ENCODE measurements around the gene GPR27.

The GPR27 gene, protein sequence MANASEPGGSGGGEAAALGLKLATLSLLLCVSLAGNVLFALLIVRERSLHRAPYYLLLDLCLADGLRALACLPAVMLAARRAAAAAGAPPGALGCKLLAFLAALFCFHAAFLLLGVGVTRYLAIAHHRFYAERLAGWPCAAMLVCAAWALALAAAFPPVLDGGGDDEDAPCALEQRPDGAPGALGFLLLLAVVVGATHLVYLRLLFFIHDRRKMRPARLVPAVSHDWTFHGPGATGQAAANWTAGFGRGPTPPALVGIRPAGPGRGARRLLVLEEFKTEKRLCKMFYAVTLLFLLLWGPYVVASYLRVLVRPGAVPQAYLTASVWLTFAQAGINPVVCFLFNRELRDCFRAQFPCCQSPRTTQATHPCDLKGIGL

DNA sequence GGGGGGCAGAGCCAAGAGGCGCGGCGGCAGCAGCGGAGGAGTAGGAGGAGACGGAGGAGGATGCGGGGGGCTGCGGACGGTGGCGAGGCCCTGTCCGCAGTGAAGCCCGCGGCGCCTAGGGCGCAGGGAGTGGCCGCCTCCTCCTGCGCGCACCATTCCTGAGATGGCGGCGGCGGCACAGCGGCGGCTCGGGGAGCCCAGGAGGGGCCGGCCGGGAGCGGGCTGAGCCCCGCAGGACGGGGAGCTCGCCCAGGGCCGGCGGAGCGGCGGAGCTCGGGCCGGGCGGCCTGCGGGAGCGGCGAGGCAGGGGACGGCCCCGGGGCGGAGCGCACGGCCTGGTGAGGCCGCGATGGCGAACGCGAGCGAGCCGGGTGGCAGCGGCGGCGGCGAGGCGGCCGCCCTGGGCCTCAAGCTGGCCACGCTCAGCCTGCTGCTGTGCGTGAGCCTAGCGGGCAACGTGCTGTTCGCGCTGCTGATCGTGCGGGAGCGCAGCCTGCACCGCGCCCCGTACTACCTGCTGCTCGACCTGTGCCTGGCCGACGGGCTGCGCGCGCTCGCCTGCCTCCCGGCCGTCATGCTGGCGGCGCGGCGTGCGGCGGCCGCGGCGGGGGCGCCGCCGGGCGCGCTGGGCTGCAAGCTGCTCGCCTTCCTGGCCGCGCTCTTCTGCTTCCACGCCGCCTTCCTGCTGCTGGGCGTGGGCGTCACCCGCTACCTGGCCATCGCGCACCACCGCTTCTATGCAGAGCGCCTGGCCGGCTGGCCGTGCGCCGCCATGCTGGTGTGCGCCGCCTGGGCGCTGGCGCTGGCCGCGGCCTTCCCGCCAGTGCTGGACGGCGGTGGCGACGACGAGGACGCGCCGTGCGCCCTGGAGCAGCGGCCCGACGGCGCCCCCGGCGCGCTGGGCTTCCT lies at the start of gene GPR27:
TSS of gene GPR27 (plus strand) at position 155 of the 909 bp plus-strand sequence. CDS start at position 350, 195 bp downstream.
- no peak for DNase-seq (ENCODE audit: low read depth)

DNA sequence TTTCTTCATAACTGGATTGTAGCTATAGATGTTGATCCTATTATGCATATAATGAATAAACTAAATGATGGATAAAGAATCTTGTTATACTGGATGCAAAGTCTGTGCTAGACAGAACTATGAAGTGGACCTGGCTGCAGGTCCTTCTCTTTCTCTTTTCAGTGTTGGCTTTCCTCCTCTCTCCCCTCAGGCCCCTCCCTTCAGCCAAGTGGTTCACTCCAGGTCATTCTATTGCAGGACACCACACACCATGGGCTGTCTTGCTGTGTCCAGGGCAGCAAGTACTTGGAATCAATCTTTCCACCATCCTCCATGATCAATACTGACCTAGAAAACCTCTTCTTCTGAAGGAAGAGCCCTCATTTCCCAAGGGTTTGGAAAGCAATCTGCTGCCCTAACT lies 48.7 kb upstream of the GPR27 start:
- no peak for DNase-seq (ENCODE audit: low read depth)

DNA sequence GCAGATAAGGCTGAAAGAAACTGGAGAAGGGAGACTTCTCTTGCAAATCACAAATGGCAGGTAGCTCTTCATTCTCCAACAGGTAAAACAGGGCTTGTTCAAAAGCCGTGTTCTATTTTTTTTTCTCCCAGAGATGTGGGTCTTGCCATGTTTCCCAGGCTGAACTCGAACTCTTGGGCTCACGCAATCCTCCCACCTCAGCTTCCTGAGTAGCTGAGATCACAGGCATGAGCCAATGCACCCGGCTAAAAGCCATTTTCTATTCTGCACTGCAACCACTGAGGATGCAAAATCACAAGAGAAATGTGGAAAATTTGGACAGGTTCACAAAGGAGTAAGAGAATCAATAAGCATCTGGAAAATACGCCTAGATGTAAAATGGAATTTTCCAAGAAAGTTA lies 48.0 kb upstream of the GPR27 start:
- no peak for DNase-seq (ENCODE audit: low read depth)

DNA sequence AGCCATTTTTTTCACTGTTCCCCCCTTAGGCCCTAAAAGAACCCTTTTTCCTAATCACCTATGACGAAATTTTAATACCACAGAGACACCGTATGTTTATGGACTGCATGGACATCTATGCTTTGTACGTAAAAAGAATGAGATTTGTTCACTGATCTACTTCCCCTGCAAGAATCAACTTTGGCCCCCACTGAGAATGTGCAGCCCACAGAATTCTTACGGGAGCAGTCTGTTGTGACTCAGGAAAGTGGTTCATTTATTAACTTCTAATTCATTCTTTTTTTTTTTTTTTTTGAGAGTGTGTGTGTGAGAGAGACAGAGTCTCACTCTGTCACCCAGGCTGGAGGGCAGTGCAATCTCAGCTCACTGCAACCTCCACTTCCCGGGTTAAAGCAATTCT lies 46.1 kb upstream of the GPR27 start:
- DNase-seq (ENCODE audit: low read depth) = no peak

DNA sequence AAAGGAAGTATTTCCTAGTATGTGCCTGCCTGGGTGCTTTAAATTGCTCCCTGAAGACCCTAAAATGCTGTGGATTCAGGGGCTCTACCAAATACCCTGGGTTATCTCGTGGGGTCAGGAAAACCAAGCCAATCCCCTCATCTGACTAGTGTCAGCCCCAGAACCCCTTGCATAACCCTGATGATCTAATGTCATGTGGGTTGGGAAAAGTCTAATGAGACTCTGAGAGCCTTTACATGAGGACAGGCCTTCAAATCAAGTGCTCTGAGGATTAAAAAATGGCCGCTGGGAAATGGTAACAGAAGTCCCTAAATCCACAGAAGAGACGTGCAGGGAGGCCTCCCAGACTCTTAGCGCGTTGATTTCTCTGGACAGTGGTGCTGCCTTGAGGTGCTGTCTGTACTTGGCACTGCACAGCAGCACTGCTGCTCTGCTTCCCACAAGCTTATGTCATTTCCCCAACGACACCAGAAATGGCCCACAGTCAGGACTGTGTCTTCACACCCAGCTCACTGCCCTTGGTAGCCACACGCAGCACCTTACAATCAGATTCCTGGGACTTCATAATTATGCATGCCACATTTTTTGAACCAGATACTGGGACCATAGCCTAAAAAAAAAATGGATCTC lies 45.1 kb upstream of the GPR27 start:
- DNase-seq (ENCODE audit: low read depth) = no peak

DNA sequence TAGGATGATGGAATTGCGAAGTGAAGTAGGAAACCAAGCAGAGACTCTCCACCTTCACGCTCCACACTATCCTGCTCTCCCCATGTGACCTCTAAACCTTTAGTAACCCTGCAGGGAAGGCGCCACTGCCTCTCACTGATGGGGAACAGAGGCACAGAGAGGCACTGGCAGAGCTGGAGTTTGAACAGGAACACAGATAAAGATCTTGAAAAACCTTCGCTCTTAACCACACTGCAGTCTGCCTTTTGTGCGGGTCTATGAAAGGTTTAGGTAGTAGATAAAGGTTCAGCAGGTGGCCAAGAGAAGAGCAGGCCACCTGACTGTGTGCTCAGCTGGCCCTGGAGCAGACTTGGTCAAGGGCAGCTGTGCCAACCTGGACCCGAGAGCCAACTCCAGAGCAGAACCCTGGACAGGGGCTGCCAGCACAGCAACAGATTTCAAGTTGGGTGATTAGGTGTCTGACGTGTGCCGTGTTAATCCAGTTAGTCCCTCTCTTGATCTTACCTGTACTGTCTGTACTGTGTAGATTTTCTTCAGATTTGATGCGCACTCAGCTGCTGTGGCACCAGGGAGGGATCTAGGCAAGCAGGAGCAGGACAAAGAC lies 43.6 kb upstream of the GPR27 start:
- no peak for DNase-seq (ENCODE audit: low read depth)

DNA sequence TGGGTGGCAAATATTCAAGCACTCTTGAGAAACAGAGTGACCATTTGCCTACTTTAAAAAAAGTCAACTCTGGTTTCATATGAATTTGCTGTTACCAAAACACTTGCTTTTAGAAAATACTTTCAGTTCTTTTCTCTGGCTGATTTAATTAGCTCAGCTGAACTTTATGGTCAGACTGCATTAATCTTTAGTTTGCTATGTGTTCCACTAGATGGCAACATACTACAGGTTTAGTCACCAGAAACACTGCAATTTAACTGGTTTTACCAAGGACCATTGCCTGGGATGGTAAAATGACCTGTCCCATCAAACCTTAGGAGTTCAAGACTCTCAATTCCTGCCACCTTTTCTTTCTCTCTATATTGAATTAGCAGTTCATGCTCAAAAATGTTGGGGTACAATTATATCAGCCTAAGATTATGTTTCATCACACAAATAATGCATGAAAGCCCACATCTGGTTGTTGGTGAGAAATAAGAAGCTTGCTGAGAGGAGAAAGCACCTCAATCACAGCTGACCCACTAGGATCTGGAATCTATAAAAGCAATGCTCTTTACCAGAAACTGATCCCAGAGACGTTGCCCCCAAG lies 42.7 kb upstream of the GPR27 start:
- no peak for DNase-seq (ENCODE audit: low read depth)

DNA sequence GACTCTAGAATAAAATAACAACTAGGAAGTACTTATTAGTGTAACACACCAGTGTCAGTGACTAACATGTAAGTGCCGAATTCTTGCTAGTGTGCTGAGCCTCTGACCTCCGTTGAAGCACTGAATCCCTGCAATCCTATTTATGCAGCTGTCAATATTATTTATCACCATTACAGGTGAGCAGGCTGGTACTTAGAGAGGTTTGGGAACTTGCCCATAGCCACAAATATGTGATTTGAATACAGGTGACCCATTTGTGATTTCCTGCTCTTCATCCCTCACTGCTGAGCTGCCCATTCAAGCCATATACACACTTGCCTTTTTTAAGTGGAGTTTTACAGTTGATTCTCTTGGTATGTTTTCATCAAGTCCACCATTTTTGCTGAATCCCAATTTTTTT lies 40.6 kb upstream of the GPR27 start:
- no peak for DNase-seq (ENCODE audit: low read depth)

DNA sequence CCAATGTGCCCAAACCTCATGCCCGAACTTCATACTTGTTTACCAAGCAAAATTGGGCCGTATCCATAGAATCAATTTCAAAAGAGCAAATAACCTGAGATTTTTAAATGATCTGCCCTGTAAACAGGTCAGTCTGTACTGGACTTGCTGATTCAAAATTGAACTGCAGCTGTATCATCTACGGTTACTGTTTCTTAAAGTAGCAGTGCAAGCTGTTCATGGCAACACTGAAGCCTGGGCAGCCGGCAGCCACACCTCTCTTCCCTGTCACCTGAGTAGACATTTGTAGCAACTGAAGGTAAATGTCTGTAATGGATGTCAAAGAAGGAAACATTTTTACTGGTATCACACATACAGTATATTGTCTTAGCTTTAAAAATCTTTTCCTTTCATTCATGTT lies 39.1 kb upstream of the GPR27 start:
- DNase-seq (ENCODE audit: low read depth) = no peak

DNA sequence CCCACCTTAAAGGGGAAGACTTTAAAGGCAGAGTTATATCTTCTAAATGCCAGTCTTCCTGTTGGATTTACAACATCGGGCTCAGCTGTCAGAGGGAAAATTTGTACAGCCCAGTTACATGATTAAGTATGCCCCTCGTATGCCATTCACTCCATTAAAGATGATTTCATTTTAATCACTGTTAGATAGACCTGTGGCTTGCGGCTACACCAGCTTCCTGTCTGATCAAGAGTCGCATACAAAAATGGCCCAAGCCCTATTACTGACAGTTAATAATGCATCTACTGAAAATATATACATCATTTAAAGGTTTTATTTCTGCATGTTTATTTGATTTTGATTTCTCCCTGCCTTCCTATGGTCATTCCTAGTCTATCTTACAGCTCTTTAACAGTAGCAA lies 35.6 kb upstream of the GPR27 start:
- DNase-seq (ENCODE audit: low read depth) = no peak

DNA sequence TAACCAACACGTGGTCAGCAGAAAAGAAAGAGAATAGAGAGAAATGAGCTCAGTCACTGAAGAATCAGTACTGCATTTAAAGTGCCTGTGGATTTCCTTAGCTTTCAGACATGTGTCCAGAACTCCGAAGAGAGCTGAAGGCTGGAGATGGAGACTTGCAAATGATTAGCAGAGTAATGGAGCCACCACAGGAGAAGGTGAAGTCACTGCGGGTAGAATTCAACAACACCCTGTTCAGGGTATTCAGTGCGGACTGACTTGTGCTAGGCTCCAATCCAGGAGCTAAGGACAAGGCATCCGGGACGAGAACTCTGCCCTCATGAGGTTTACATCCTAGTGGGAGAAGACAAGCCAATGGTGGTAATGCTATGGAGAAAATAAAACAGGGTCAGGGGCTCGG lies 32.7 kb upstream of the GPR27 start:
- DNase-seq (ENCODE audit: low read depth) = no peak

DNA sequence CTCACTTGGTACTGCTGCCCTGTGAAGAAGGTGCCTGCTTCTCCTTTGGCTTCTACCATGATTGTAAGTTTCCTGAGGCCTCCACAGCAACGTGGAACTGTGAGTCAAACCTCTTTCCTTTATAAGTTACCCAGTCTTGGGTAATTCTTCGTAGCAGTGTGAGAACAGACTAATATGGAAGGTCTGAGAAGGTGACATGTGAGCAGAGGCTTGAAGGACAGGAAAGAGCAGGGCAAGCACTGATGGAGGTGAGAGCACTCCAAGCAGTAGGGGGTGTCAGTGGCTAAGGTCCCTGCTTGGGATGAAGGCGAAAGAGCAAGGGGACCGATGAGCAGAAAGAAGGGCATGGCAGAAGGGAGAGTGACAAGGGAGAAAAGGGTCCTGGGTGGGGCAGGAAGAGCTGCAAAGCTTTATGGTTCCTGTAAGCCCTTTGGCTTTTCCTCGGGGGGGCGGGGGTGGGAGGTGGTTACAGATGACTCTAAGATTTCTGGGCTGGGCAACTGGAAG lies 32.0 kb upstream of the GPR27 start:
- DNase-seq (ENCODE audit: low read depth) = no peak

DNA sequence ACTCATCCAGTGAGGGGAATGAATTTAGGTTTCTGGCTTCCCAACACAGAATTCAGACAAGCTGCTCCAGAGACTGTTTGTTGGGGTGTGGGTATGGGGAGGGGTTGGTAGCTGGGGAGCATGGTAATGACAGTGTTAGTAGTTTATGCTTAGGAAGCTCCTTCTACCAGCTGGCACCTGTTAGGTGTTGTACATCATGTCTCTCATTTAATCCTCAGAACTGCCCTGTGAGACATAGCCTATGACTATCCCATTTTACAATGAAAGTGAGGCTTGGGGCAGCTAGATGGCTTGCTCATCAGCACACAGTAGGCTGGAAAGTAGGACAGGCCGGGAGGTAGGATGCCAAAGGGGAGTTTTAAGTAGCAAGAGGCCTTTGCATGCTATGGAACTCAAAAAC lies 31.0 kb upstream of the GPR27 start:
- no peak for DNase-seq (ENCODE audit: low read depth)

DNA sequence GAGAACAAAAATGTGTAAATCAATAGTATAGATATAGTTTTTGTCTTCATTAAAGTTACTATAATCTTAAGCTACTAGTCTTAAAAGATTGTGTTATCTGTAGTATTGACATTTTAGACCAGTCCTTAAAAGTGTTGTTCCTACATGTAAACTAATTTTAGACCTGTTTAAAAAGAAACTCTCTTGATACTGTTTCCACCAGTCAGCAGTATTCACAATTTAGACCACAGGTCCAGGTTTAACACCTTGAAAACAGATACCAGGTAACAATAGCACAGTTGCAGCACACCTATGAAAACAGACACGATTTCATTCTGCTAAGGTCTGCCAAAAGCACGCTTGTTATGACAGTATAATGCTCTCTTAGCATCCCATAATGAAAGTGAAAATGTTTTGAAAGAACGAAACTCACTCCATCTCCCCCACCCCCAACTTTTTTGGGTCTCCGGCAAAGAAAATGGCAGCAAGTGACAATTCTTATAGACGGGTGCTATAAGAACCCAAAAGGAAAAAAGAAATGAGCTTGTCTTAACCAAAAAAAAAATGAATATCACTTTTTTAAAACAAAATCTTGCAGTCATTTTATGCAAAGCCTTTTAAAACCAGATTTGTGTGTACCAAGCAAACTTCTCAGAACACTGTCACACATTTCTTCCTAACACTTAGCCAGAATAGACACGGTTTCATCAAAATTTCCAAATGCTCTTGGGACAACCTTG lies 30.0 kb upstream of the GPR27 start:
- DNase-seq (ENCODE audit: low read depth) = no peak

DNA sequence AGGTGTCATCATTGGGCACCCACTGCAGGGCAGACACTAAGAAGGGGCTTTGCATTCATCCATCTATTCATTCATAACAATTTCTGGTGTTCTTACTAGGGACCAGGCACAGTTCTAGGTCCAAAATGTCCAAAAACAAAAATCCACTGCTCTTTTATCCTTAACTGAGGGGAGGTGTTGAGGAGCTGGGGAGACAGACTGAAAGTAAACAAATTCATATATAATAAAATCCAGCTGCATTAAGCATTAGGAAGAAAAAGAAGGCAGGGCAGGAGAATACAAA lies 29.5 kb upstream of the GPR27 start:
- DNase-seq (ENCODE audit: low read depth) = no peak

DNA sequence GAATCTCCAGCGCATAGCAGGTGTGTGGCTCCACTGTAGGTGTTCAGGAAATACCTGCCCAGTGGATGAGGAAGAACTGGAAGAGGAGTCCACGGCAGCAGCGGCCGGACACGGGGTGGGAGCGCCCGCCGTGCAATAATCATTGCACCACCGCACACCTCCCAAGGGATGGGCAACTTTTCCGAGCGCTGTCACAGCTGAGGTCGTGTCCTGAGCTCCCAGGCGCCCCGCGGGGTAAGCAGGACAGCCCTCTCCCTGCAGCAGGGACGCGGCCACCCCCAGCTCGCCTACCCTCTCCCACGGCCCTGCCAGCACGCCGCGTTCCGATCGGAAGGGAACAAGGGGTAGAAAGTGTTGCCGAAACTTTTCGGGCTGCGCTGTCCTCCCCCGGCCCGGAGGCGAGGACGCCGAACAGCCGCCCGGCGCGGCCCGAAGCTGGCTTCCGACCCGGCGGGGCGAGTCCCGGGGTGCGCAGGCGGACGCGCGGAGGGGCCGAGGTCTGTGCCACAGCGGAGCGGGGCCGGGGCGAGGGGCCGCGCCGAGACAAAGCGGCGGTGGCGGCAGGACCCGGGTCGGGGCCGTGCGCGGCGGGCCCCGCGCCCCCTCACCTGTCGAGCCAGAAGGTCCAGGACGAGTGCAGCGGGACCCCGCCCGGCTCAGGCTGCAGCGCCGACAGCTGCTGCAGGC lies 28.9 kb upstream of the GPR27 start:
- no peak for DNase-seq (ENCODE audit: low read depth)

DNA sequence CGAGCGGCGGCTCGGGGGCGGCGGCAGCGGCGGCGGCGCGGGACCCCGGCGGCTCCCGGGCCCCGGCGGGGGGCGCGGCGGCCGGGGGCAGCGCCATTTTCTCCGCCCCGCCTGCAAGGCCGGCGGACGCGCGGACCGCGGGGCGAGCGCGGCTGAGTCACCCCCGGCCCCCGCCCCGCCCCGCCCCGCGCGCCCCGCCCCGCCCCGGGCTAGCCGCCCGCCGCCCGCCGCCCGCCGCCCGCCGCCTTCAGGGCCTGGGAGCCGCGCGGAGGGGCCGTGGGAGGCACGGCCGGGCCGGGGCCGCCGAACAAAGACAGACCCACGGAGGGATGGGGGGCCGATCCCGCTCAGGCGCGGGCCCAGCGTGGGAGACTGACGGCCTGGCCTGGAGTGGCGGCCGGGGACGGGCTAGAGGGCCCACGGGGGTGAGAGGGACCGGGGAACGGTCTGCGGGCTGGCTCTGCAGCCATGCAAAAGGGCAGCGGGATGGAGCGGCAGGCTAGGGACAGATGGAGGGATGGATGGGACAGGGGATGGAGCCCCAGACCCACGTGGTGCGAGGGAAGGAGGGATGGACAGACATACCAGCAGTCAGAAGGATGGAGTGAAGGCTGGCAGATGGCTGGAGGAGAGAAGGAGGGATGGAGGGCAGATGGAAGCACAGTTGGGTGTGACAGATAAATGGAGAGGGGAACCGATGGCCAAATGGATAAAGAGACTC lies 28.2 kb upstream of the GPR27 start, which contains the start of gene EIF4E3:
TSS of gene EIF4E3 (minus strand) at position 132 of the 721 bp plus-strand sequence. CDS start at position 97, 35 bp downstream.
- no peak for DNase-seq (ENCODE audit: low read depth)

DNA sequence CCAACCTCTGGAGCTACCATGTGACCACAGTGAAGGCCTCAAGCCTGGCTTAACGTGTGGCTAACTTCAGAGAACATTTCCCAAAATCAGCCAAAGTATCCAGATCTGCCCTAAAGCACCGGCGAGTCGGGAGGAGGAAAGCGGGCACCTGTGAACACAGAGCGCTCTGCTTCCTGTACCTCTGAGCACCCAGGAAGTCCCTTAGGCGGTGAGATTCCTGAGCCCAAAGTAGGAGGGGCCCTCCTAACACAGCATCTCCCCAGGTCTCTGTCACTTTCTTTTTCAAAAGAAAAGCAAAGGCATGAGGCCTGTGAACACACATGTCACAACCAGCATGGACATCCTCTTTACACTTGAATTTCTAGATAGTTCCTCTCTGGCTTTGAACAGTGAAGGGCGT lies 27.5 kb upstream of the GPR27 start:
- DNase-seq (ENCODE audit: low read depth) = no peak

DNA sequence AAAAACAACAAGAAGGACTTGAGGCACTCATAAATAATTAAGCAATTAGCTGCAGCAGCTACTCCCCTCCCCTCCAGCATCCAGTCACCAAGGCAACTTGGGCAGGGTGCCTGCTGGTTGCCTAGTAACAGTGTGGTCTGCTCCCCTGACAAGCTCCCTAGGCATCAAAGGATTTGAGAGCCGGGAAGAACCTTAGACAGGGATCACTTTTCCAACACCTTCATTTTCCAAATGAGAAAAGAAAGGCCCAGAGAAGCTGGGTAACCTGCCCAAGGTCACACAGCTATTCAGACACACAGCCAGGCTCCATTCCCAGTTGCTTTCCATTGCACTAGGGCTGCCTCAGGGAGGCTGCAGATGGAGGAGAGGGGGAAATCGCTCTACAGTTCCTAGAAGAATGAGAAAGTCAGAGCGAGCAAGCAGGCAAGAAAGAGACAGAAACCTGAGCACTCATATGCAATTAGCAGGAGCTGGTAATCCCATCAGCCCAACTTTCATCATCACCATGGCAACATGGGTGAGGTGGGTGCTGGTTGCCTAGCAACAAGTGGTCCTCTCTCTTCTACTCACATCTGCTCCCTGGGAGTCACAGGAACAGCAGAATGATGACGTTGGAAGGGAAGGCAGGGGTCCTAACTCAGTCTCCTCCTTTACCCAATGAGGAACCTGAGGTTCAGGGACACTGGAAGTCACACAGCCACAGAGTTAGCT lies 24.9 kb upstream of the GPR27 start:
- DNase-seq (ENCODE audit: low read depth) = no peak
